K562 (cell line): ENCODE data around the gene IRF1. TPM values are rescaled to one million over a fixed set of nuclear protein-coding genes. Genes with fewer than 3 reads are reported as not detected.

ENCODE experiments used
- ARID2 ChIP-seq: fragments of 450-650 bp; IDR thresholded peaks from 2 replicates; pipeline ENCODE4 v1.6.1; 2017; ENCODE audit warnings: antibody characterized with exemption, mild to moderate bottlenecking
- CBFA2T3 ChIP-seq: fragments of 450-650 bp; IDR thresholded peaks from 2 replicates; pipeline ENCODE4 v1.6.1; 2017
- CBX8 ChIP-seq: fragments of 200-600 bp; sonication (generic); IDR thresholded peaks from 2 replicates; pipeline ENCODE4 v1.6.1; 2012; ENCODE audit warnings: borderline replicate concordance, mixed run types, low read depth, mild to moderate bottlenecking, moderate library complexity, mixed read lengths, low read length, control low read depth, inconsistent platforms; ENCODE audit not compliant: poor library complexity, severe bottlenecking; ENCODE audit errors: extremely low read depth
- FOS ChIP-seq: IDR thresholded peaks from 3 replicates; pipeline ENCODE4 v1.6.1; 2011; ENCODE audit not compliant: insufficient read length; ENCODE audit errors: extremely low read depth
- HDGF ChIP-seq: fragments of 450-650 bp; IDR thresholded peaks from 2 replicates; pipeline ENCODE4 v1.6.1; 2016
- KLF16 ChIP-seq: IDR thresholded peaks from 2 replicates; pipeline ENCODE4 v1.6.1; 2016; ENCODE audit warnings: antibody characterized with exemption
- PHF21A ChIP-seq: fragments of 450-650 bp; IDR thresholded peaks from 2 replicates; pipeline ENCODE4 v1.6.1; 2017; ENCODE audit warnings: low read depth, borderline replicate concordance
- RUNX1 ChIP-seq: sonication (generic); IDR thresholded peaks from 2 replicates; pipeline ENCODE4 v1.6.1; 2016; ENCODE audit warnings: antibody characterized with exemption, low read depth
- SETDB1 ChIP-seq: IDR thresholded peaks from one replicate; pipeline ENCODE4 v1.6.1; 2012; ENCODE audit warnings: low read length, control low read depth, inconsistent platforms
- SMAD4 ChIP-seq: fragments of 250-450 bp; sonication (Bioruptor Pico); conservative IDR thresholded peaks from 2 replicates; pipeline ENCODE4 v1.8.0; 2021; ENCODE audit warnings: inconsistent platforms, mild to moderate bottlenecking, moderate library complexity
- SMC3 ChIP-seq: conservative IDR thresholded peaks from 2 replicates; pipeline ENCODE4 v1.6.1; 2011; ENCODE audit warnings: low read depth, low read length, improper control_type of control experiment; ENCODE audit not compliant: insufficient read depth
- TAF9B ChIP-seq: fragments of 450-650 bp; IDR thresholded peaks from 2 replicates; pipeline ENCODE4 v1.6.1; 2018; ENCODE audit warnings: mild to moderate bottlenecking; ENCODE audit not compliant: partially characterized antibody
- ZNF133 ChIP-seq: fragments of 250-450 bp; sonication (Bioruptor Pico); IDR thresholded peaks from 2 replicates; pipeline ENCODE4 v1.4.0; 2020; ENCODE audit warnings: mild to moderate bottlenecking
- ZNF592 ChIP-seq: fragments of 450-650 bp; IDR thresholded peaks from 2 replicates; pipeline ENCODE4 v1.6.1; 2017; ENCODE audit warnings: antibody characterized with exemption, mild to moderate bottlenecking
- polyA plus RNA-seq, 8 experiments: library from polyadenylated mRNA; depleted of rRNA in 4 of 8; stranded (reverse) in 5 of 8; unstranded in 3 of 8; fragments of >200 nt; fragmentation: Nextera tagmentation in 2 of 8; fragmentation: Illumina TruSeq in 1 of 8; extraction: Ambion mirVana in 2 of 8; extraction: Trizol in 1 of 8; gene quantifications; 2 replicates each; pipeline versions ENCODE4 v1.2.1 to v1.2.3, GENCODE V29; 2011 to 2014; ENCODE audit warnings: inconsistent platforms in 1 of 8, missing spikeins in 1 of 8
- total RNA-seq, 7 experiments: library from RNA; depleted of rRNA in 6 of 7; stranded (reverse); fragments of >200 nt in 6 of 7; fragmentation: Illumina TruSeq in 2 of 7; extraction: Trizol in 2 of 7; gene quantifications; 2 replicates each; pipeline versions ENCODE4 v1.2.1 to v1.2.3, GENCODE V29; 2011 to 2021; ENCODE audit warnings: low replicate concordance in 1 of 7
- TF ChIP-seq, protein P1 (sequence below), 2 experiments: fragments of 150-350 bp in 1 of 2; IDR thresholded peaks; 2 replicates each; pipeline ENCODE4 v1.6.1; 2012 to 2016; ENCODE audit warnings: low read depth in 2 of 2, low read length in 2 of 2, mild to moderate bottlenecking in 1 of 2, moderate library complexity in 1 of 2
- TF ChIP-seq, protein P2 (sequence below): fragments of 450-650 bp; formaldehyde crosslinking; IDR thresholded peaks from 2 replicates; pipeline ENCODE4 v1.4.0; 2020; ENCODE audit warnings: mild to moderate bottlenecking

The IRF1 gene
- total and polyA plus RNA-seq, 9 of the 15 experiments (the other 6 are each of a cell fraction or from before 2014, with no cell fraction given): 1.1 to 12.3 (median 5.9) TPM

DNA sequence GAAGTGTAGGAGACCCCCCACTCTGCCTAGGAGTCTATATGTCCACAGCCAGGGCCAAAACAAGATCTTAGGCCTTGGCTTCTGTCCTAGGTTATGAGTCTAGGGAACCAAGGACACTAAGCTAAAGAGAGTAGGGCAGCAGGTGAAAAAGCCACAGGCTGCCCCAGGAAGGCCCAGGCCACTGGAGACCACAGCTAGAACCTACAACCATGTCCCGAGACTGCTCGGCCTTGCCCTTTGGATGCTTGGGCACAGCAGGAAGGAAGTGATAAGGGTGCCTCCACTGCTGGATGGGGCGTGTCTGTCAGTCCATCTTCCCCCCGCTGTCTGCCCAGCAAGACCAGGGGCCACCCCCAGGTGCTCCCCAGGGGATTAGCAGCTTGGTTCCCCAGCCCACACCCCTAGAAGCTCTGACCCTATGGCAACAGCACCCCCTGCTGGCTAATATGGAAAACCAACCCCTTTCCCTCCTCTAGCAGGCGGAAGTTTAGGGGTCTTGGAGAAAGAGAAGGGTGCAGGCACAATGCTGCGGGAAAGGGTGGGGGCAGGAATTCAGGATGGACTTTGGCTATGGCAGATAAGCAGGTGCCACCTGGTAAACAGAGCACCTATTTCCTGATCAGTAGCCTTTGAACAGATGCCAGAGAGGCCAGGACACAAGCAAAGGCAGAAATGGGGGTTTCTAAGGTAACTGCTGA is 10.5 kb upstream of the IRF1 start (continued):
- TF ChIP-seq, protein P1, sequence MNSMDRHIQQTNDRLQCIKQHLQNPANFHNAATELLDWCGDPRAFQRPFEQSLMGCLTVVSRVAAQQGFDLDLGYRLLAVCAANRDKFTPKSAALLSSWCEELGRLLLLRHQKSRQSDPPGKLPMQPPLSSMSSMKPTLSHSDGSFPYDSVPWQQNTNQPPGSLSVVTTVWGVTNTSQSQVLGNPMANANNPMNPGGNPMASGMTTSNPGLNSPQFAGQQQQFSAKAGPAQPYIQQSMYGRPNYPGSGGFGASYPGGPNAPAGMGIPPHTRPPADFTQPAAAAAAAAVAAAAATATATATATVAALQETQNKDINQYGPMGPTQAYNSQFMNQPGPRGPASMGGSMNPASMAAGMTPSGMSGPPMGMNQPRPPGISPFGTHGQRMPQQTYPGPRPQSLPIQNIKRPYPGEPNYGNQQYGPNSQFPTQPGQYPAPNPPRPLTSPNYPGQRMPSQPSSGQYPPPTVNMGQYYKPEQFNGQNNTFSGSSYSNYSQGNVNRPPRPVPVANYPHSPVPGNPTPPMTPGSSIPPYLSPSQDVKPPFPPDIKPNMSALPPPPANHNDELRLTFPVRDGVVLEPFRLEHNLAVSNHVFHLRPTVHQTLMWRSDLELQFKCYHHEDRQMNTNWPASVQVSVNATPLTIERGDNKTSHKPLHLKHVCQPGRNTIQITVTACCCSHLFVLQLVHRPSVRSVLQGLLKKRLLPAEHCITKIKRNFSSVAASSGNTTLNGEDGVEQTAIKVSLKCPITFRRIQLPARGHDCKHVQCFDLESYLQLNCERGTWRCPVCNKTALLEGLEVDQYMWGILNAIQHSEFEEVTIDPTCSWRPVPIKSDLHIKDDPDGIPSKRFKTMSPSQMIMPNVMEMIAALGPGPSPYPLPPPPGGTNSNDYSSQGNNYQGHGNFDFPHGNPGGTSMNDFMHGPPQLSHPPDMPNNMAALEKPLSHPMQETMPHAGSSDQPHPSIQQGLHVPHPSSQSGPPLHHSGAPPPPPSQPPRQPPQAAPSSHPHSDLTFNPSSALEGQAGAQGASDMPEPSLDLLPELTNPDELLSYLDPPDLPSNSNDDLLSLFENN (IDR thresholded peaks at IDR 0.05; ENCODE audit: low read depth in 2 of 2, low read length in 2 of 2): peak in 1 of 2 experiments; percentile 28; a peak in 1 of 4 replicates
- peak; percentile 58 for TF ChIP-seq CBFA2T3
- TF ChIP-seq KLF16: peak; percentile 35; the same call in 1 of the 2 replicates
- no peak for TF ChIP-seq PHF21A
- TF ChIP-seq ZNF133: no peak
- peak; percentile 98 for TF ChIP-seq SMC3
- peak; percentile 81 for TF ChIP-seq SMAD4 (CRISPR knock-in tag)
- TF ChIP-seq RUNX1: peak; percentile 19; the same call in 1 of the 2 replicates
- no peak for TF ChIP-seq TAF9B
- TF ChIP-seq, protein P2, sequence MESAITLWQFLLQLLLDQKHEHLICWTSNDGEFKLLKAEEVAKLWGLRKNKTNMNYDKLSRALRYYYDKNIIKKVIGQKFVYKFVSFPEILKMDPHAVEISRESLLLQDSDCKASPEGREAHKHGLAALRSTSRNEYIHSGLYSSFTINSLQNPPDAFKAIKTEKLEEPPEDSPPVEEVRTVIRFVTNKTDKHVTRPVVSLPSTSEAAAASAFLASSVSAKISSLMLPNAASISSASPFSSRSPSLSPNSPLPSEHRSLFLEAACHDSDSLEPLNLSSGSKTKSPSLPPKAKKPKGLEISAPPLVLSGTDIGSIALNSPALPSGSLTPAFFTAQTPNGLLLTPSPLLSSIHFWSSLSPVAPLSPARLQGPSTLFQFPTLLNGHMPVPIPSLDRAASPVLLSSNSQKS (CRISPR knock-in tag): no peak
- 0 out of 2 replicates have a peak, but pooled peaks have one; percentile 28 for TF ChIP-seq HDGF
- TF ChIP-seq ZNF592: peak; percentile 75
- TF ChIP-seq FOS: no peak
- TF ChIP-seq CBX8: no peak
- TF ChIP-seq SETDB1: no peak
- peak; percentile 95 for TF ChIP-seq ARID2
